ENCODE data around the gene BCO2.

DNA sequence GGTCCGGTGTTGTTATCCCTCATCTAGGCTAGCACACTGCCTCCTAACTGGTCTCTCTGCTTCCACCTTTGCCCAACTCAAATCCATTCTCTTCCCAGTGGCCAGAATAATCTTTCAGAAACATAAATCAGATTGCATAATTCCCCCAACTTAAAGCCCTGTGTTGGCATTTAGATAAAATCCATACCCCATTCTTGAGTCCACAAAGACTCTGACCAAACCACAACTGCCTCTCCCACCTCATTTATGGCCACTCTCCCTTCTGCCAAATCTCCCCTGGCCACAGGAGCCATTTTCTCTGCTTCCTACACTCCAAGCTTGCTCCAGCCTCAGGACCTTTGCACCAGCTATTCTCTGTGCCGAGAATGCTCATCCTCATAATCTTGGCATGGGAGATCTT lies 48.3 kb upstream of the BCO2 start:
- TF ChIP-seq, protein P1, sequence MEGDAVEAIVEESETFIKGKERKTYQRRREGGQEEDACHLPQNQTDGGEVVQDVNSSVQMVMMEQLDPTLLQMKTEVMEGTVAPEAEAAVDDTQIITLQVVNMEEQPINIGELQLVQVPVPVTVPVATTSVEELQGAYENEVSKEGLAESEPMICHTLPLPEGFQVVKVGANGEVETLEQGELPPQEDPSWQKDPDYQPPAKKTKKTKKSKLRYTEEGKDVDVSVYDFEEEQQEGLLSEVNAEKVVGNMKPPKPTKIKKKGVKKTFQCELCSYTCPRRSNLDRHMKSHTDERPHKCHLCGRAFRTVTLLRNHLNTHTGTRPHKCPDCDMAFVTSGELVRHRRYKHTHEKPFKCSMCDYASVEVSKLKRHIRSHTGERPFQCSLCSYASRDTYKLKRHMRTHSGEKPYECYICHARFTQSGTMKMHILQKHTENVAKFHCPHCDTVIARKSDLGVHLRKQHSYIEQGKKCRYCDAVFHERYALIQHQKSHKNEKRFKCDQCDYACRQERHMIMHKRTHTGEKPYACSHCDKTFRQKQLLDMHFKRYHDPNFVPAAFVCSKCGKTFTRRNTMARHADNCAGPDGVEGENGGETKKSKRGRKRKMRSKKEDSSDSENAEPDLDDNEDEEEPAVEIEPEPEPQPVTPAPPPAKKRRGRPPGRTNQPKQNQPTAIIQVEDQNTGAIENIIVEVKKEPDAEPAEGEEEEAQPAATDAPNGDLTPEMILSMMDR (conservative IDR thresholded peaks at IDR 0.05; ENCODE audit: low read depth in 2 of 2): no peak
- no peak for TF ChIP-seq POLR2AphosphoS5 (IDR thresholded peaks at IDR 0.05; ENCODE audit: low read depth)
- TF ChIP-seq EZH2 (IDR thresholded peaks at IDR 0.05; ENCODE audit: low read depth, unreplicated experiment): no peak
- TF ChIP-seq, protein P2, sequence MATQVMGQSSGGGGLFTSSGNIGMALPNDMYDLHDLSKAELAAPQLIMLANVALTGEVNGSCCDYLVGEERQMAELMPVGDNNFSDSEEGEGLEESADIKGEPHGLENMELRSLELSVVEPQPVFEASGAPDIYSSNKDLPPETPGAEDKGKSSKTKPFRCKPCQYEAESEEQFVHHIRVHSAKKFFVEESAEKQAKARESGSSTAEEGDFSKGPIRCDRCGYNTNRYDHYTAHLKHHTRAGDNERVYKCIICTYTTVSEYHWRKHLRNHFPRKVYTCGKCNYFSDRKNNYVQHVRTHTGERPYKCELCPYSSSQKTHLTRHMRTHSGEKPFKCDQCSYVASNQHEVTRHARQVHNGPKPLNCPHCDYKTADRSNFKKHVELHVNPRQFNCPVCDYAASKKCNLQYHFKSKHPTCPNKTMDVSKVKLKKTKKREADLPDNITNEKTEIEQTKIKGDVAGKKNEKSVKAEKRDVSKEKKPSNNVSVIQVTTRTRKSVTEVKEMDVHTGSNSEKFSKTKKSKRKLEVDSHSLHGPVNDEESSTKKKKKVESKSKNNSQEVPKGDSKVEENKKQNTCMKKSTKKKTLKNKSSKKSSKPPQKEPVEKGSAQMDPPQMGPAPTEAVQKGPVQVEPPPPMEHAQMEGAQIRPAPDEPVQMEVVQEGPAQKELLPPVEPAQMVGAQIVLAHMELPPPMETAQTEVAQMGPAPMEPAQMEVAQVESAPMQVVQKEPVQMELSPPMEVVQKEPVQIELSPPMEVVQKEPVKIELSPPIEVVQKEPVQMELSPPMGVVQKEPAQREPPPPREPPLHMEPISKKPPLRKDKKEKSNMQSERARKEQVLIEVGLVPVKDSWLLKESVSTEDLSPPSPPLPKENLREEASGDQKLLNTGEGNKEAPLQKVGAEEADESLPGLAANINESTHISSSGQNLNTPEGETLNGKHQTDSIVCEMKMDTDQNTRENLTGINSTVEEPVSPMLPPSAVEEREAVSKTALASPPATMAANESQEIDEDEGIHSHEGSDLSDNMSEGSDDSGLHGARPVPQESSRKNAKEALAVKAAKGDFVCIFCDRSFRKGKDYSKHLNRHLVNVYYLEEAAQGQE (IDR thresholded peaks at IDR 0.05; ENCODE audit: unreplicated experiment): no peak
- TF ChIP-seq ZNF114 (CRISPR knock-in tag; IDR thresholded peaks at IDR 0.05): no peak
- no peak for TF ChIP-seq STAT1 (IDR thresholded peaks at IDR 0.05; ENCODE audit: unreplicated experiment)
- TF ChIP-seq, protein P3, sequence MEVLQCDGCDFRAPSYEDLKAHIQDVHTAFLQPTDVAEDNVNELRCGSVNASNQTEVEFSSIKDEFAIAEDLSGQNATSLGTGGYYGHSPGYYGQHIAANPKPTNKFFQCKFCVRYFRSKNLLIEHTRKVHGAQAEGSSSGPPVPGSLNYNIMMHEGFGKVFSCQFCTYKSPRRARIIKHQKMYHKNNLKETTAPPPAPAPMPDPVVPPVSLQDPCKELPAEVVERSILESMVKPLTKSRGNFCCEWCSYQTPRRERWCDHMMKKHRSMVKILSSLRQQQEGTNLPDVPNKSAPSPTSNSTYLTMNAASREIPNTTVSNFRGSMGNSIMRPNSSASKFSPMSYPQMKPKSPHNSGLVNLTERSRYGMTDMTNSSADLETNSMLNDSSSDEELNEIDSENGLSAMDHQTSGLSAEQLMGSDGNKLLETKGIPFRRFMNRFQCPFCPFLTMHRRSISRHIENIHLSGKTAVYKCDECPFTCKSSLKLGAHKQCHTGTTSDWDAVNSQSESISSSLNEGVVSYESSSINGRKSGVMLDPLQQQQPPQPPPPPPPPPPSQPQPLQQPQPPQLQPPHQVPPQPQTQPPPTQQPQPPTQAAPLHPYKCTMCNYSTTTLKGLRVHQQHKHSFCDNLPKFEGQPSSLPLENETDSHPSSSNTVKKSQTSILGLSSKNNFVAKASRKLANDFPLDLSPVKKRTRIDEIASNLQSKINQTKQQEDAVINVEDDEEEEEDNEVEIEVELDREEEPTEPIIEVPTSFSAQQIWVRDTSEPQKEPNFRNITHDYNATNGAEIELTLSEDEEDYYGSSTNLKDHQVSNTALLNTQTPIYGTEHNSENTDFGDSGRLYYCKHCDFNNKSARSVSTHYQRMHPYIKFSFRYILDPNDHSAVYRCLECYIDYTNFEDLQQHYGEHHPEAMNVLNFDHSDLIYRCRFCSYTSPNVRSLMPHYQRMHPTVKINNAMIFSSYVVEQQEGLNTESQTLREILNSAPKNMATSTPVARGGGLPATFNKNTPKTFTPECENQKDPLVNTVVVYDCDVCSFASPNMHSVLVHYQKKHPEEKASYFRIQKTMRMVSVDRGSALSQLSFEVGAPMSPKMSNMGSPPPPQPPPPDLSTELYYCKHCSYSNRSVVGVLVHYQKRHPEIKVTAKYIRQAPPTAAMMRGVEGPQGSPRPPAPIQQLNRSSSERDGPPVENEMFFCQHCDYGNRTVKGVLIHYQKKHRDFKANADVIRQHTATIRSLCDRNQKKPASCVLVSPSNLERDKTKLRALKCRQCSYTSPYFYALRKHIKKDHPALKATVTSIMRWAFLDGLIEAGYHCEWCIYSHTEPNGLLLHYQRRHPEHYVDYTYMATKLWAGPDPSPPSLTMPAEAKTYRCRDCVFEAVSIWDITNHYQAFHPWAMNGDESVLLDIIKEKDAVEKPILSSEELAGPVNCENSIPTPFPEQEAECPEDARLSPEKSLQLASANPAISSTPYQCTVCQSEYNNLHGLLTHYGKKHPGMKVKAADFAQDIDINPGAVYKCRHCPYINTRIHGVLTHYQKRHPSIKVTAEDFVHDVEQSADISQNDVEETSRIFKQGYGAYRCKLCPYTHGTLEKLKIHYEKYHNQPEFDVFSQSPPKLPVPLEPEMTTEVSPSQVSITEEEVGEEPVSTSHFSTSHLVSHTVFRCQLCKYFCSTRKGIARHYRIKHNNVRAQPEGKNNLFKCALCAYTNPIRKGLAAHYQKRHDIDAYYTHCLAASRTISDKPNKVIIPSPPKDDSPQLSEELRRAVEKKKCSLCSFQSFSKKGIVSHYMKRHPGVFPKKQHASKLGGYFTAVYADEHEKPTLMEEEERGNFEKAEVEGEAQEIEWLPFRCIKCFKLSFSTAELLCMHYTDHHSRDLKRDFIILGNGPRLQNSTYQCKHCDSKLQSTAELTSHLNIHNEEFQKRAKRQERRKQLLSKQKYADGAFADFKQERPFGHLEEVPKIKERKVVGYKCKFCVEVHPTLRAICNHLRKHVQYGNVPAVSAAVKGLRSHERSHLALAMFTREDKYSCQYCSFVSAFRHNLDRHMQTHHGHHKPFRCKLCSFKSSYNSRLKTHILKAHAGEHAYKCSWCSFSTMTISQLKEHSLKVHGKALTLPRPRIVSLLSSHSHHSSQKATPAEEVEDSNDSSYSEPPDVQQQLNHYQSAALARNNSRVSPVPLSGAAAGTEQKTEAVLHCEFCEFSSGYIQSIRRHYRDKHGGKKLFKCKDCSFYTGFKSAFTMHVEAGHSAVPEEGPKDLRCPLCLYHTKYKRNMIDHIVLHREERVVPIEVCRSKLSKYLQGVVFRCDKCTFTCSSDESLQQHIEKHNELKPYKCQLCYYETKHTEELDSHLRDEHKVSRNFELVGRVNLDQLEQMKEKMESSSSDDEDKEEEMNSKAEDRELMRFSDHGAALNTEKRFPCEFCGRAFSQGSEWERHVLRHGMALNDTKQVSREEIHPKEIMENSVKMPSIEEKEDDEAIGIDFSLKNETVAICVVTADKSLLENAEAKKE (CRISPR knock-in tag; IDR thresholded peaks at IDR 0.05): no peak

Measured in GM23338 (cell line).